CD4-positive, alpha-beta T cell treated with Interferon gamma for 1 hour (primary cell): Measurements from ENCODE around the gene FLRT3.

Source experiments
- DNase-seq: peaks from one replicate; pipeline ENCODE4 v3.0.0-alpha.2; 2020

Gene FLRT3

GRCh38 chr20:14337400-14338171 lies at the start of gene FLRT3:
Gene FLRT3 (minus strand): TSS chr20:14337612. CDS start chr20:14327506, 10,106 bp downstream.
- no peak for DNase-seq

GRCh38 chr20:14386726-14387125 lies 49.3 kb upstream of the FLRT3 start:
- no peak for DNase-seq

GRCh38 chr20:14385176-14385740 lies 47.8 kb upstream of the FLRT3 start:
- no peak for DNase-seq

- no peak for DNase-seq
These were observed 47.2 kb upstream of the FLRT3 start for GRCh38 chr20:14384416-14385175.

GRCh38 chr20:14383335-14383734 lies 45.9 kb upstream of the FLRT3 start:
- DNase-seq, result no peak

- no peak for DNase-seq
These were observed 40.9 kb upstream of the FLRT3 start for GRCh38 chr20:14378326-14378725.

GRCh38 chr20:14375416-14375985 lies 38.1 kb upstream of the FLRT3 start:
- no peak for DNase-seq

GRCh38 chr20:14374196-14374595 lies 36.8 kb upstream of the FLRT3 start:
- DNase-seq, result no peak

- DNase-seq, result no peak
These were observed 24.3 kb upstream of the FLRT3 start for GRCh38 chr20:14361509-14362345.

GRCh38 chr20:14360416-14360815 lies 23.0 kb upstream of the FLRT3 start:
- no peak for DNase-seq

- no peak for DNase-seq
These were observed 18.4 kb upstream of the FLRT3 start for GRCh38 chr20:14355791-14356190.

- DNase-seq, result no peak
These were observed 7.3 kb upstream of the FLRT3 start for GRCh38 chr20:14344746-14345145.

- DNase-seq, result no peak
These were observed 6.2 kb upstream of the FLRT3 start for GRCh38 chr20:14343491-14344065.

GRCh38 chr20:14342918-14343317 lies 5.5 kb upstream of the FLRT3 start:
- DNase-seq, result no peak

GRCh38 chr20:14341801-14342200 lies 4.4 kb upstream of the FLRT3 start:
- no peak for DNase-seq

- DNase-seq, result no peak
These were observed 726 bp downstream of the FLRT3 start for GRCh38 chr20:14336686-14337085.

- no peak for DNase-seq
These were observed 2.4 kb downstream of the FLRT3 start for GRCh38 chr20:14335052-14335451.

- no peak for DNase-seq
These were observed 3.0 kb downstream of the FLRT3 start for GRCh38 chr20:14334306-14334930.

GRCh38 chr20:14333721-14334120 lies 3.7 kb downstream of the FLRT3 start:
- no peak for DNase-seq

- DNase-seq, result no peak
These were observed 4.5 kb downstream of the FLRT3 start for GRCh38 chr20:14332866-14333265.

- no peak for DNase-seq
These were observed 5.8 kb downstream of the FLRT3 start for GRCh38 chr20:14331646-14332045.

GRCh38 chr20:14319704-14320103 lies 17.7 kb downstream of the FLRT3 start:
- no peak for DNase-seq
